ENCODE data around the gene TOP2B.

The TOP2B gene

DNA sequence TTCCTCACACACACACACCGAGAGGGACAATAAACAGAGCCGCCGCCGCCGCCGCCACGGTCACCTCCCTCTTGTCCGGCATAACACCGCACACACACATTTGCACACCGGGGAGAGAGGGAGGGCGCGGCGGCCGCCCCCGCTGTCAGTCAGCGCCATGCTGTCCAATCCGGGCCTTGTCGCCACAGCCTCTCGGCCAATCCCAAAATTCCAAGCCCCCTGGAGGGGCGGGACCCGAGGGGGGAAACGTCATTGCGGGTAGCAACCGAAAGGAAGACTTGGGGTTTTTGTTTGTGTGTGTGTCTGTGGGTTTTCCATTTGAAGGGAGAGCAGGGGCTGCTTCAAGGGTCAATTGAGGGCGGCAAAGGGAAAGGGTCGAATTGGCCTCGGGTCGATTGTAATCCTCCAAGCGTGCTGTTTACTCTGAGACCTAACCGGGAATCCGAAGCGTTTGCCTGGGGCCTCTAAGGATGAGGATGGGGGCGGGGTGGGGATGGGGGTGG lies at the start of gene TOP2B:
TSS of gene TOP2B (minus strand) at position 96 of the 503 bp plus-strand sequence. CDS start 610 bp downstream, outside the sequence.
- DNase-seq (ENCODE audit: low read depth) = peak; percentile 80

DNA sequence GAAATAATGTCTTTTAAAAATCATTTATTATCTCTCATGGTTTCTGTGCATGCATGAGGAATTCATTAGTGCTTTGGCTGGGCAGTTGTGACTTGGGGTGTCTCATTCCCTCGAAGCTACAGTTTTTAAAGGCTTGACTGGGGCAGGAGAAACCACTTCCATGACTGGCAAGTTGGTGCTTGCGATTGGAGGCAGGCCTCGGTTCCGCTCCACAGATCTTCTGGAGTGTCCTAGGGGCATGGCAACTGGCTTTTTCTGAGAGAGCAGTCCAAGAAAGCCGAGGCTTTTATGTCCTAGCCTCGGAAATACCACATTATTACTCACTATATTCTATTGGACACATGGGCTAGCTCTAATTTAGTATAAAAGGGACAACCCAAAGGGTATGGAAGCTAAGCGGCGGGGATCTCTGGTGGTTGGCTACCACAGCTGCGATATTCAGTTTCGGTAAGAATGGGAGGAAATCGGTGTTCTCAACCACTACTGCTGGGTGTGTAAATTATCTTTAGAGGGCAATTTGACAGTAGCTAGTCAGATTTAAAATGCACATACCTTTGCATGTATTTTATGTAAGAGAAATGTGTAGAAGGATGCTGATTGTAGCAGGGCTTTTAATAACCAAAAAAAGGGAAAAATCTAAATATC lies 48.8 kb upstream of the TOP2B start:
- DNase-seq (ENCODE audit: low read depth) = no peak

GRCh38 chr3:25711090-25711489 lies 46.4 kb upstream of the TOP2B start:
- no peak for DNase-seq (ENCODE audit: low read depth)

DNA sequence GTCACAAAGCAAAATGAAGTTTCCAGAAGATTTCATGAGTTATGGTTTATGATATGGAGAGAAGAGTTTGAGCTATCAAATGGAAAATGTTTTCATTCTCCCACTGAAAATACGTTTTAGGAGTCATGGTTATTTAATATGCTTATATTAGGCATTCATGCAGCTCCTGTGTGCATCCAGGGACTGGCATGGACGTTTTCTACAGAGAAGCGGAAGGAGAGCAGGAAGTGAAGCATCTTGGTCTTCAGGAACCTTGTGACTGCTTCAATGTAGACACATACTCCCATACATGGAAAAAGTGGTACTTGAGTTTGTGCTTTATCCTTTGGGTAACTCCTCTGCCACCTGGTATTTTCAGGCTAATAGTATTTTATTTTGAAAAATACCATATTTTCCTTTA lies 43.3 kb upstream of the TOP2B start:
- no peak for DNase-seq (ENCODE audit: low read depth)

DNA sequence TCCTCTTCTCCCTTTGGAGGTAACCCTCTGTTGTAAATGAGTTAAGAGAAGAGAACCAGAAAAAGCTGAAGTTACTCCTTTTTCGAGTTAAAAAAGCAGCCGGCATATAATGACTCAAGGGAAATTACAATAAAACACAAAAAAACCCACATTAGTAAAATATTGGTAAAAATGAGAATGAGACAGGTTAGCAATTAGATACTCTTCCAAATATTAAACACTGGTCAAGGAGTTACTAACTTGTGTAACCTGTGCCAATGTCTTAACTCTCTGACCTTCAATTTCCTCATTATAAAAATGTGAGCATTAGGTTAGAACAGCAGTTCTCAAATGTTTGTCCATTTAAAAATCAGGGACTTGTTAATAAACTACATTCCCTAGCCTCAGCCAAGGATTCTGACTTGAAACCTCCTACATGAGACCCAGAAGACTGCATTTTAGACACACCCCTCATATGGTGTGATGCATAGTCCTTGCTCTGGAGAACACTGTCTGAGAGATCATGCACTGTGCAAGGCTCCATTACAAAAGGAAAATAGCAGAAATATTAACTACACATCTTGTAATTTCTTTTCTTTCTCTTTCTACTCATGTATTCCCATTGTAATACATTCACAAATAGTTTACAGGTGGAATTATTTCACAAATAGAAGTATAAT lies 42.7 kb upstream of the TOP2B start:
- no peak for DNase-seq (ENCODE audit: low read depth)

GRCh38 chr3:25706213-25706612 lies 41.5 kb upstream of the TOP2B start:
- no peak for DNase-seq (ENCODE audit: low read depth)

DNA sequence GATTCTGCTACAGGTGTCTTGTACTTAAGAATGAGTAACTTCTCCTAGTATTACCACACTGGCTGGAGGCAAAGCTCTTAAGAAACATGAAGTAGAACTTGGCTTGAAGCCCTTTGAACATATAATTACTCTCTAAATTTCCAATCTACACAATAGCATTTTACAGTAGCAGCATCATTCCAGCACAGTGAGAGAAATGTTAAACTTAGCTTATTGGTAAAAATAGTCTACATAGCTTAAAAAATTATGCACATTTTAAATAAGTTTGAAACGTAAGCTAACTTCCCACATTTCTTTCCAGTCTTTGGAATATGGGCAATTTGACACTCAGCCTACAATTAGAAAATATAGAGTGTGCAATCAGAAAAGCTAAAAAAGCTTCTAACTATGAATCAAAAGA lies 32.8 kb upstream of the TOP2B start:
- no peak for DNase-seq (ENCODE audit: low read depth)

GRCh38 chr3:25695731-25696420 lies 31.2 kb upstream of the TOP2B start:
- no peak for DNase-seq (ENCODE audit: low read depth)

- DNase-seq (ENCODE audit: low read depth) = no peak
Observed at GRCh38 chr3:25693238-25693637, 28.5 kb upstream of the TOP2B start.

DNA sequence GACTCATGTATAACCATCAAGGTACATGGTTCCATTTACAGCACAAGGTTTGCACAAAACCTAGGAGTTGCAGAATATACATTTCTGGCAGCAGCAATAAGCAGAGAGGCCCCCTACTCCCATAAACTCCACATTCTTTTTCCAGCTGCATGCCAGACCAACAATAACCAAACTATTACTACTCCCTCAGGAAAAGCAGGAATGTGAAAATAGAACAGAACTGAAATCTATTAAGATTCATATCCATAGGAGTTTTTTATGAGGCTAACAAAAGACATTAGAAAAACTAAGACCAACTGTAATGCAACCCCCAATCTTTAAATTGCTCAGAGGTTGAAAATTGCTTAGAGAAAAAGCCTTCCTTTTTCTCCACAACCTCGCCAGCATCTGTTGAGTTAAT lies 27.6 kb upstream of the TOP2B start:
- DNase-seq (ENCODE audit: low read depth) = no peak

DNA sequence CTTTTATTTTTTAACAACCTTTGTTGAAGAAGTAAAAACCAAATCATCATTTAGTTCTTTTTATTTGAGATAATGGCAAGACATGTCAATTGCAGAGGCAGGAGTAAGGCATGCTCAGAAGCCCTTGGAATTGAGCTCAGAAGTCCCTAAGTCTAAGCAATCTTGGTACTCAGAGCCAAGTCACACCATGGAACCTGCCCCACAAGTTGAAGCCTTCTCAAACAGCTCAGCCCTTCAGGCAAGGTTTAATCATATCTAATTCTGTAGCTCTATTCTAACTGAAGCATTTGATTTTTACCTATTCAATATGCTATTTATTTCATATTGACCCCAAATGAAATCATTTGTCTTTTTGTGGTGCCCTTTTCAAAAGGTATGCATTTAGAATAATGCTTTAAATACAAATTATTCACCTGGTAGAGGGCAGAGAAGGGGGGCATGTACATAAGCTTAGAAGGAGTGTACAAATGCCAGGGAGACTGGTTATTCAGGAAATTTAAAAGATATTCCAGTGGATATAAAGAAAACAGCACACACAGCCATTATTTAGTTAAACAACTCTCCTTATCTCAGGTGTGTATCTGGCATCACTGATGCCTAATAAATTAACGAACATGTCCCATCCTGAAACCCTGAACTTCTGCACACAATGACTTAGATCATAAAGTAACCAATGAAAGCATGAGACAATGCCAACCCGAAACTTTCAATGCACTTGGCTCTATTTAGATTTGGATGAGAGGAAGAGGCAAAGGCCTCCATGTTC lies 26.2 kb upstream of the TOP2B start:
- DNase-seq (ENCODE audit: low read depth) = no peak

DNA sequence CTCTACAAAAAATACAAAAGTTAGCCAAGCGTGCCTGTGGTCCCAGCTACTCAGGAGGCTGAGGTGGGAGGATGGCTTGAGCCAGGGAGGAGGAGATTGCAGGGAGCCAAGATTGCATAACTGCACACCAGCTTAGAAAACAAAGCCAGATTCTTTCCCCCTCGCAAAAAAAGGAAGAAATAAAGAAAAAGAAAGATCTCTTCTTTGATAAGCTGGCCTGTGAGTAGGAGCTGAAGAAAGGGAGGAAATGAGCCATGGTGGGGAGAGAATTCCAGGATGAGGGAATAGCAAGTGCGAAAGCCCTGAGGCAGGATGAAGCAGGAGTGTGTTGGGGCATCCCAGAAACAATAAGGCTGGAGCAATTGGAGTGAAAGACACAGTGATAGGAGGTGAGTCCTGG lies 24.5 kb upstream of the TOP2B start:
- no peak for DNase-seq (ENCODE audit: low read depth)

GRCh38 chr3:25687742-25688141 lies 23.0 kb upstream of the TOP2B start:
- DNase-seq (ENCODE audit: low read depth) = no peak

DNA sequence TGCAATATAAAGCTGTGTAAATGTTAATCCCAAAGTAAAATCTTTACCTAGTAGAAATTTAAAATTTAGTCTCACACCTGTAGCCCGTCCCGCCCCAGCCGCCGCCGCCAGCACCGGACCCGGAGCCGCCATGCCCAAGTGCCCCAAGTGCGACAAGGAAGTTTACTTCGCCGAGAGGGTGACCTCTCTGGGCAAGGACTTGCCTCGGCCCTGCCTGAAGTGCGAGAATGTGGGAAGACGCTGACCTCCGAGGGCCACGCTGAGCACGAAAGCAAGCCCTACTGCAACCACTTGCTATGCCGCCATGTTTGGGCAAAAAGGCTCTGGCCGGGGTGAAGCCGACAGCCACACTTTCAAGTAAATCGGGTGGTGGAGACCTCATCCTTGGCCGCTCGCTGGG lies 22.1 kb upstream of the TOP2B start:
- no peak for DNase-seq (ENCODE audit: low read depth)

- DNase-seq (ENCODE audit: low read depth) = no peak
Observed at GRCh38 chr3:25683882-25684281, 19.2 kb upstream of the TOP2B start.

DNA sequence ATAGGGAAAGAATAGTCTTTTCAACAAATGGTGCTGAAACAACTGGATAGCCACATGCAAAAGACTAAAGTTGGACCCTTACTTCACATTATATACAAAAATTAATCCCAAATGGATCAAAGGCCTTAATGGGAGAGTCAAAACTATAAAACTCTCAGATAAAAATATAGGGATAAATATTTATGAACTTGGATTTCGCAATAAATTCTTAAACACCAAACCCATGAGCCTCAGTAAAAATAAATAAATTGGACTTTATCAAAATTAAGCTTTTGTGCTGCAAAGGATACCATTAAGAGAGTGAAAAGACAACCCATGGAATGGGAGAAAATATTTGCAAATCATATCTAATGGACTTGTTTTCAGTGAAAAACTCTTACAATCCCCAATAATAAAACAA lies 18.7 kb upstream of the TOP2B start:
- DNase-seq (ENCODE audit: low read depth) = no peak

DNA sequence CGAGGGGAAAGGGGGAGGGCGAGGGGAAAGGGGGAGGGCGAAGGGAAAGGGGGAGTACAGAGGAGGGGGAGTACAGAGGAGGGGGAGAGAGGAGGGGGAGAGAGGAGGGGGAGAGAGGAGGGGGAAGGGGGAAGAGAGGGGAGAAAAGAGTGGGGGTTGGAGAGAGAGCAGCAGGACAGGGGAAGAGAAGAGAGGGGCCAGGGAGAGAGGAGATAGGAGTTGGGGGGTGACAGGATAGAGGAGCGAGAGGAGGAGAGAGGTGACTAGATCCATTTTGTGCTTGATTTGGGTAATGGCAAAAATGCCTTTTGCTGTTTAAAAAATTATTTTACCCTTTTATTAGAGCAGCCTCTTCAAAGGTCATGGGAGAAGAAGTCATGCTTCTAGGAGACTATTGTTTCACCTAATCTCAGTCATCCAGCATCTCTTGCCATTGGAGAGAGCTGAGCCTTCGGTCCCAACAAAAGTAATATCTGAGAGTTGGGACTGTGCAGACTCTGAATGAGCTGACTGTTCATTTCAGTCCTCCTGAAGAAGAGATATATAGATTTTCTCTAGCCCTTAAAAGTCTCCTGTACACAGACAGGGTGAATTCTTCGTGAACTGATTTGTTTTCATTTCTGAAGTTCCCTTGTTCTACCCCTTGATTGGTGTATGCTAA lies 15.1 kb upstream of the TOP2B start:
- no peak for DNase-seq (ENCODE audit: low read depth)

DNA sequence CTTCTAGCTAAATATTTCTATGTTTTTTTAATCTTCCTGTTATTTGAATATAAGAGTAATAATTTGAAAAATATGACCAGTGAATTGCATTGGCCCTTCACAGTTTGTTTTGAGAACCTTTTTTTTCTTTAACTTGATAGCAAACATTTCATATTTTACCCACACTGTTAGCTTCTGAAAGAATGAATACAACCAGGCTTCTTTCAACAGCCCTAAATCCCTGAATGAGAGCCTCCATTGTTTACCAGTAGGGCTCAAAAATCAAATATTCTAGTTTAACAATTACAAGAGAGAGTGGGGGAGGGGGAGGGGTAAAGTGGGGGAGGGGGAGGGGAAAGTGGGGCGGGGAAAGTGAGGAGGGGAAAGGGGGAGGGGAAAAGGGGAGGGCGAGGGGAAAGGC lies 14.5 kb upstream of the TOP2B start:
- no peak for DNase-seq (ENCODE audit: low read depth)

DNA sequence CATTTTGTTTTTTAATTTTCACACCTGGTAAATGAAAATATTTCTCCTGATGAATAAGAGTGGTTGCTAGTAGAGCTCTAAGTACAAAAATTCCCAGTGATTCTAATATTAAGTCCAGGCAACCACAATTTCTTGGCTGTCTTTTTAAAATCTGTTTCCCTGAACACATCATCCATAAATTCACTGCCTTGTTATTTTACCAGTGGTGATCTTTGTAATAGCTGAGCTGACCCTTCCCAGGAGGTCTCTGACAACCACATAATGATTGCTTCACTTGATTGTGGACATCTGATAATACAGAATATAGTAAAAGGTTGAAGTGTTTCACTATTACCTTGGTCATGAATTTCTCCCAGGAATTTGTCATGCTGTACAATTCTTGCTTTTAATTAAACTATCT lies 13.9 kb upstream of the TOP2B start:
- DNase-seq (ENCODE audit: low read depth) = no peak

GRCh38 chr3:25677121-25677520 lies 12.4 kb upstream of the TOP2B start:
- no peak for DNase-seq (ENCODE audit: low read depth)

GRCh38 chr3:25674670-25675069 lies 10.0 kb upstream of the TOP2B start:
- no peak for DNase-seq (ENCODE audit: low read depth)

DNA sequence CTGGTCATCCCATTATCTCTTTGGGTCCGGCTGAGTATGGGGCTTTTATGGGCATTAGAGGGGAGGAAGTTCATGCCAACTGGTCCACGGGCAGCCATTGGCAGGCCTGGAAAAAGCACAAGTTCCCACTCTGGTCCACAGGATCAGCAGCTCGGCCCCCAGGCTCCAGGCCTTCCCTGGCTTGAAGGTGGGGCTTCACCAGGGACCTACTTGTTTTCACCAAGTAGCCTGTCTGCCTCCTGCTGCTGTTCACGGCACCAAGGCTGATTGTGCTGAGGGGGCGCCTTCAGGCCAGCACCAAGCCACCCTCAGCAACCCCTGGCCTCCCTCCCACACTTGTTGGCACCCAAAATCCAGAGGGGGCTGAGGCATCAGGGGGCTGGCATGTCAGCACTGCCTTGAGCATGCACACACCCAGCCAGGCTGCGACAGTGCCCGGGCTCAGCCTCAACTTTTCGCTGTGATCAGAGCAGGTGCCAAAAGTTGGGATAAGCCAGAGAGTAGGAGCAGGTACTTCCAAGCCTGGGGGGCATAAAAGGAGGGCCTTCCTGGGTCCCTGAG lies 9.1 kb upstream of the TOP2B start:
- DNase-seq (ENCODE audit: low read depth) = no peak
